Karpas-422 (cell line): ENCODE results near the gene HOXD11. TPM values are rescaled to one million over a fixed set of nuclear protein-coding genes. Genes with fewer than 3 reads are reported as not detected.

Source experiments
- DNase-seq: peaks from one replicate; pipeline ENCODE4 v3.0.0-alpha.2; 2015
- H2AFZ ChIP-seq: fragments of 200-600 bp; sonication (generic); 2 replicates; pipeline ENCODE4 v1.6.1; 2014; ENCODE audit warnings: antibody characterized with exemption, low read length, mixed read lengths
- H3K27ac ChIP-seq: fragments of 200-600 bp; sonication (generic); 2 replicates; pipeline ENCODE4 v1.5.1; 2014; ENCODE audit warnings: mild to moderate bottlenecking, low read length, moderate library complexity
- H3K27me3 ChIP-seq: fragments of 200-600 bp; sonication (generic); 2 replicates; pipeline ENCODE4 v1.6.1; 2014; ENCODE audit warnings: low read length, mixed read lengths
- H3K36me3 ChIP-seq: fragments of 200-600 bp; sonication (generic); 2 replicates; pipeline ENCODE4 v1.6.1; 2014; ENCODE audit warnings: low read length, mixed read lengths; ENCODE audit not compliant: insufficient read depth
- H3K4me1 ChIP-seq: fragments of 200-600 bp; sonication (generic); 2 replicates; pipeline ENCODE4 v1.6.1; 2014; ENCODE audit warnings: mild to moderate bottlenecking, low read length, mixed read lengths
- H3K4me2 ChIP-seq: fragments of 200-600 bp; sonication (generic); 2 replicates; pipeline ENCODE4 v1.6.1; 2014; ENCODE audit warnings: low read length, low read depth, mild to moderate bottlenecking; ENCODE audit not compliant: poor library complexity, severe bottlenecking
- H3K4me3 ChIP-seq: fragments of 200-600 bp; sonication (generic); 2 replicates; pipeline ENCODE4 v1.5.1; 2014; ENCODE audit warnings: mild to moderate bottlenecking, antibody characterized with exemption, low read length, mixed read lengths
- H3K79me2 ChIP-seq: fragments of 200-600 bp; sonication (generic); 2 replicates; pipeline ENCODE4 v1.6.1; 2014; ENCODE audit warnings: mild to moderate bottlenecking, low read length, mixed read lengths
- H3K9ac ChIP-seq: fragments of 200-600 bp; sonication (generic); 2 replicates; pipeline ENCODE4 v1.6.0; 2014; ENCODE audit warnings: low read length
- H3K9me2 ChIP-seq: fragments of 200-600 bp; sonication (generic), shearing (Covaris generic); replicated peaks from 2 replicates; pipeline ENCODE4 v1.6.0; 2014; ENCODE audit warnings: mild to moderate bottlenecking, low read length, moderate library complexity; ENCODE audit not compliant: insufficient read depth
- H3K9me3 ChIP-seq: fragments of 300-700, 200-600 bp; sonication (generic); 2 replicates; pipeline ENCODE4 v1.6.1; 2014; ENCODE audit warnings: low read length, mixed read lengths
- H4K20me1 ChIP-seq: fragments of 200-600 bp; sonication (generic); 2 replicates; pipeline ENCODE4 v1.6.1; 2014; ENCODE audit warnings: mild to moderate bottlenecking, antibody characterized with exemption, low read length, low read depth; ENCODE audit not compliant: insufficient read depth
- total RNA-seq: library from RNA; depleted of rRNA; stranded (reverse); fragments of >200 nt; shearing (Covaris generic); gene quantifications from 2 replicates; pipeline ENCODE4 v1.2.3, GENCODE V29; 2014; ENCODE audit warnings: low replicate concordance

The HOXD11 gene
- total RNA-seq, 1 experiment from 2014 or later = not detected

DNA sequence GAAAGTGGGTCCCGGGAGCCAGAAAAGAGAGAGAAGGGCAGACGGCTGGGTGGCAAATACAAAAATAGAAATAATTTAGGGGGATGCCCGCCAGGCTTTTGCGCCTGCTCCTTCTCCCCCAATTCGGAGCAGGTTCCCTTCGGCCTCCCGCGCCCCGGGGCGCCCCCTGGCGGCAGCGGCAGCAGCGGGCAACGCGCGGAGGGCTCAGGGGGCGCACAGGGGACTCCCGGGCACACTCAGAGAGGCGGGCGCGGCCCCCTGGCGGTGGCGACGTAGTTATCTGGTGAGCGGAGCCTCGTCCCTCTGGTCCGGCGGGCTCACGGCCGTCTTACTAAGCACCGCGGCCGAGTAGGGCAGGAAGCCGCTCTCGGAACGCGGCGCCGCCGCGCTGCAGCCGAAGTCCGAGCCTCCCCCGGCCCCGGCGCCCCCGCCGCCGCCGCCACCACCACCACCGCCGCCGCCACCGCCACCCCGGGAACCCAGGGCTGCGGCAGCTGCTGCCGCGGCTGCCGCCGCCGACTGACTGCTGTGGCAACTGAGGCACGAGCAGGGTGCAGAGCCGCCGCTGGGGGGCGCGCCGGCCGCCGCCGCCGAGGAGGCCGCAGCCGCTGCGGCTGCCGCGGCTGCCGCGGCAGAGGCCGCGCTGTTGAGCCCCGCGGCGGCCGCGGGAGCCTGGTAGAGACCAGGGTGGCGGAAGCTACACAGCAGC is 27.1 kb upstream of the HOXD11 start:
- Histone ChIP-seq H3K27me3 (no peaks in the 10 kb centered on the region), H3K9me3 (no peaks in the 10 kb centered on the region), H3K9me2 (no peaks in the 10 kb centered on the region)

GRCh38 chr2:176080540-176081375 is 26.3 kb upstream of the HOXD11 start:
- H3K27ac ChIP-seq = no peak overlapping the region
- H3K4me1 ChIP-seq = no peaks in the 10 kb centered on the region
- H3K9me3 ChIP-seq = no peaks in the 10 kb centered on the region
- H3K79me2 ChIP-seq = no peaks in the 10 kb centered on the region
- DNase-seq = no peak
- H2AFZ ChIP-seq = no peak overlapping the region
- H3K27me3 ChIP-seq = no peaks in the 10 kb centered on the region
- H3K9me2 ChIP-seq = no peaks in the 10 kb centered on the region
- no peak overlapping the region for H3K4me2 ChIP-seq
- no peak overlapping the region for H3K9ac ChIP-seq
- no peak overlapping the region for H3K4me3 ChIP-seq
- no peaks in the 10 kb centered on the region for H3K36me3 ChIP-seq
- H4K20me1 ChIP-seq = no peaks in the 10 kb centered on the region

More for the DNA sequence above, 27.1 kb upstream of the HOXD11 start:
- Histone ChIP-seq H3K4me3 (no peak overlapping the region), H3K4me1 (no peaks in the 10 kb centered on the region), H2AFZ (no peak overlapping the region), H3K27ac (no peak overlapping the region), H4K20me1 (no peaks in the 10 kb centered on the region), H3K36me3 (no peaks in the 10 kb centered on the region), H3K4me2 (no peak overlapping the region), H3K9ac (no peak overlapping the region), H3K79me2 (no peaks in the 10 kb centered on the region)
- DNase-seq = no peak

GRCh38 chr2:176081376-176081836 is 25.7 kb upstream of the HOXD11 start:
- Histone ChIP-seq H3K4me2 (no peak overlapping the region), H3K36me3 (no peaks in the 10 kb centered on the region), H3K9me2 (no peaks in the 10 kb centered on the region), H3K9me3 (no peaks in the 10 kb centered on the region), H3K9ac (no peak overlapping the region), H4K20me1 (no peaks in the 10 kb centered on the region), H3K79me2 (no peaks in the 10 kb centered on the region), H2AFZ (no peak overlapping the region), H3K4me3 (no peak overlapping the region), H3K27me3 (no peaks in the 10 kb centered on the region), H3K4me1 (no peaks in the 10 kb centered on the region), H3K27ac (no peak overlapping the region)
- no peak for DNase-seq

DNA sequence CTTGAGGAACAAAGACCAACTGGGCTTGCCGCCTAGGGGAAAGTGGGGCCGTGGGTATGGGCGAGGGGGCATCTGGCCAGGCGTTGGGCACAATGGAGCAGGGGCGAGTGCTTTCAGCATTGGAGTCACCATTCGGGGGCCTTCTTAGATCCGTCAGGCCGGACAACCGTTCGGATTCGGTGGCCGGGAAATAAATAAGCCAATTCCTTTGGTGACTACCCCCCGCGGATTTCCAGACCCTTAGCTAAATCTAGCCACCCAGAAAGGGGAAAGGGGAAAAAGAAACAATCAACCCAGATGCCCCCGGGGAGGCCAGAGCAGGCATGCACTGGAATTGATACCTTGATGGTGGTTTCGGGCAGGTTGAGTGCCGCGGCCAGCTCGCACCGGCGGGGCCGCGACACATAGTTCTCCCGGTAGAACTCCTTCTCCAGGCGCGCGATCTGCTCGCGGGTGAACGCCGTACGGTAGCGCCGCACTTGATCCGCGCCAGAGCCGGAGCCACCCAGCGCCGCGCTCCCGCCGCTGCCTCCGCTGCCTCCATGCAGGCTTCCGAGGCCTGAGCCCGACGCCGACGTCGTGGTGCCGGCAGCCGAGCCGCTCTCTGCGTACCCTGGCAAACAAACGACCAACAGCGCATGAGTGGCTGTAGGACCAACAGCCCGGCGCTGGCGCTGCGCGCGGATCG is 25.1 kb upstream of the HOXD11 start:
- no peaks in the 10 kb centered on the region for H3K36me3 ChIP-seq
- no peak overlapping the region for H3K9ac ChIP-seq
- H3K9me3 ChIP-seq = no peaks in the 10 kb centered on the region
- no peak overlapping the region for H2AFZ ChIP-seq
- no peak overlapping the region for H3K4me2 ChIP-seq
- H3K4me3 ChIP-seq = no peak overlapping the region
- no peaks in the 10 kb centered on the region for H3K9me2 ChIP-seq
- no peaks in the 10 kb centered on the region for H4K20me1 ChIP-seq
- no peak for DNase-seq
- H3K4me1 ChIP-seq = no peaks in the 10 kb centered on the region
- no peaks in the 10 kb centered on the region for H3K27me3 ChIP-seq
- no peaks in the 10 kb centered on the region for H3K79me2 ChIP-seq
- H3K27ac ChIP-seq = no peak overlapping the region

- H3K9ac ChIP-seq = no peak overlapping the region
- H3K79me2 ChIP-seq = no peaks in the 10 kb centered on the region
- H3K9me3 ChIP-seq = no peaks in the 10 kb centered on the region
- no peak overlapping the region for H3K27ac ChIP-seq
- H3K27me3 ChIP-seq = no peaks in the 10 kb centered on the region
- no peaks in the 10 kb centered on the region for H3K4me1 ChIP-seq
- H4K20me1 ChIP-seq = no peaks in the 10 kb centered on the region
- H3K4me2 ChIP-seq = no peak overlapping the region
- no peak overlapping the region for H2AFZ ChIP-seq
- no peaks in the 10 kb centered on the region for H3K36me3 ChIP-seq
- DNase-seq = no peak
- no peaks in the 10 kb centered on the region for H3K9me2 ChIP-seq
- no peak overlapping the region for H3K4me3 ChIP-seq
Observed at GRCh38 chr2:176082525-176082823, 24.6 kb upstream of the HOXD11 start.

DNA sequence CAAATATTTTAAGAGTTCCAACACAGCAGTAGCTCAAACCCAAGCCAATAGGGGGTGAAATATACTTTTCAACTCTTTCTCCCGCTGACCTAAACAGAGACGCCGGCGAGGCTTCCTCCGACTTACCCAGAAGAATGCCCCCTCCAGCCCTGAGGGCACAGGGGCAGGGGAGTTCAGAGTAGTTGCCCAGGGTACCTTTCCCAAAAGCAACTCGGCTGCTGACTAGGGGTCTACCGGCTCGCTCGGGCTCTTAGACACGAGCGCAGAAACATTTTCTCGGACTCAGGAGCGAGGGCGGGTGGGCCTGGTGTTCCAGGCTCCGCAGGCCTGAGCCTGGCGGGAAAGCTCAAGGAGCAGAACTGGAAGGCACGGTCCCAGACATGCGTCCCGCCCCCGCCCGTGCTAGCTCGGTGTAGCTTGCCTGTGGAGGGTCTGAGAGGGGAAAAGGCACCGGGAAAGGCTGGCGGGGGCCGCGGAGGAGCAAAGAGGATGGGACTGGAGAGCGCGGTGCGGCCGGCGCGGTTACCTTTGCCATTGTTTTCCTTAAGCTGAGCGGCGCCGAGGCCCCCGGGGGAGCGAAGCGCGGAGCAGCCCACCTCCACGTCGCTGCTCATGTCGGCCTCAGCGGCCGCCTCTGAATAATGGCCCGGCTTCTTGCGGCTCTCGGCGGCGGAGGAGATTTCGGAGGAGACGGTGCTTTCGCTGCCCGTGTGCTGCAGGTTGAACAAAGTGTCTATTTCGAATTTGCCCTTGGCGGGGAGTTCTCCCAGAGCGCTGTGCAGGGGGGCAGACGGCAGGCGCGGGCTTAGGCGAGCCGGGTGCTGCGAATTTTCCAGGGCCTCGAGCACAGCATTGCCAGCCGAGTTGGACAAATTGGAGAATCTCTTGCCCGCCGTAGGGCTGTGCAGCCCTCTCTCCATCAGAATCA is 24.0 kb upstream of the HOXD11 start:
- H3K79me2 ChIP-seq = no peaks in the 10 kb centered on the region
- H3K9me3 ChIP-seq = no peaks in the 10 kb centered on the region
- H3K4me2 ChIP-seq = no peak overlapping the region
- no peak for DNase-seq
- H2AFZ ChIP-seq = no peak overlapping the region
- H3K27ac ChIP-seq = no peak overlapping the region
- H4K20me1 ChIP-seq = no peaks in the 10 kb centered on the region
- no peaks in the 10 kb centered on the region for H3K36me3 ChIP-seq
- no peak overlapping the region for H3K9ac ChIP-seq
- H3K4me3 ChIP-seq = no peak overlapping the region
- no peaks in the 10 kb centered on the region for H3K27me3 ChIP-seq
- H3K4me1 ChIP-seq = no peaks in the 10 kb centered on the region
- H3K9me2 ChIP-seq = no peaks in the 10 kb centered on the region

- no peaks in the 10 kb centered on the region for H3K27me3 ChIP-seq
- H4K20me1 ChIP-seq = no peaks in the 10 kb centered on the region
- no peak within 1 kb of the TSS for H3K4me3 ChIP-seq
- no peaks in the 10 kb centered on the region for H3K79me2 ChIP-seq
- no peaks in the 10 kb centered on the region for H3K36me3 ChIP-seq
- H3K9me3 ChIP-seq = no peaks in the 10 kb centered on the region
- no peaks in the 10 kb centered on the region for H3K4me1 ChIP-seq
- no peak within 1 kb of the TSS for H3K4me2 ChIP-seq
- no peak within 1 kb of the TSS for H3K9ac ChIP-seq
- no peak within 1 kb of the TSS for H3K27ac ChIP-seq
- no peaks in the 10 kb centered on the region for H3K9me2 ChIP-seq
- no peak for DNase-seq
- no peak within 1 kb of the TSS for H2AFZ ChIP-seq
Observed at GRCh38 chr2:176083796-176084261, 23.3 kb upstream of the HOXD11 start, which contains the start of gene EVX2. Gene EVX2 (minus strand): TSS chr2:176083962. CDS start chr2:176083776, 186 bp downstream.
